ENCODE data around the gene CPLX1.
"Not testable (repeated sequence)": the region's sequence is repeated elsewhere in the genome, so short reads cannot be mapped to it uniquely, and the experiment has no call there.

The CPLX1 gene

GRCh38 chr4:753186-753585, 72.7 kb downstream of the CPLX1 start:
- H3K9me3 ChIP-seq (ENCODE audit: control insufficient read depth, insufficient read depth, low read length); H3K4me1 ChIP-seq (ENCODE audit: insufficient read depth, low read length); H3K9ac ChIP-seq (ENCODE audit: low read depth, low read length); H3K36me3 ChIP-seq (ENCODE audit: insufficient read depth, low read length): not testable (repeated sequence)

- Histone ChIP-seq H3K9ac (ENCODE audit: low read depth, low read length) (no peak overlapping the region), H3K9me3 (ENCODE audit: control insufficient read depth, insufficient read depth, low read length) (no peaks in the 10 kb centered on the region), H3K4me1 (ENCODE audit: insufficient read depth, low read length) (no peaks in the 10 kb centered on the region), H3K36me3 (ENCODE audit: insufficient read depth, low read length) (peaks cover 3% of the 10 kb centered on the region; the same call in 1 of the 2 replicates)
These were observed 73.6 kb downstream of the CPLX1 start for GRCh38 chr4:752196-752861.

DNA sequence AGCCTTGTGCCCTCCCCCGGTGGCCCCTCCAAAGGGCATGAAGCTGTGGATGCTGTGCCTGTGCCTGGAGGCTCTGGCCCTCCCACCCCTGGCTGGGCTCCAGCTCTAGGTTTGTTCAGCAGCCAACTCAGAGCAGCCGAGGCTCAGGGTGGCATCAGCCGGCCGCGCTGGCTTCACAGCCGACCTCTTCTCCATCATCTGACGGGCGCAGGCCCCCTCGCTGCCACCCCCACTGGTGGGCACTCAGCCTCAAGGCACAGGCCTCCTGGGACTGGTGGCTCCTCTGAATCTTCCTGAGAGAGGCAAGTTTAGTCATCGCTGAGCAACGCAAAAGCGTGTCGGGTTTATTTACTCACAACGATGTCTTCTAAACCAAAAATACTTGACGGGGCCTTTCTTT, 74.3 kb downstream of the CPLX1 start:
- no peaks in the 10 kb centered on the region for H3K9me3 ChIP-seq (ENCODE audit: control insufficient read depth, insufficient read depth, low read length)
- no peak overlapping the region for H3K9ac ChIP-seq (ENCODE audit: low read depth, low read length)
- H3K36me3 ChIP-seq (ENCODE audit: insufficient read depth, low read length) = peaks cover 2% of the 10 kb centered on the region; the same call in 1 of the 2 replicates
- no peaks in the 10 kb centered on the region for H3K4me1 ChIP-seq (ENCODE audit: insufficient read depth, low read length)

GRCh38 chr4:749698-750666, 75.9 kb downstream of the CPLX1 start:
- H3K9me3 ChIP-seq (ENCODE audit: control insufficient read depth, insufficient read depth, low read length) = no peaks in the 10 kb centered on the region
- H3K9ac ChIP-seq (ENCODE audit: low read depth, low read length) = no peak overlapping the region
- no peaks in the 10 kb centered on the region for H3K4me1 ChIP-seq (ENCODE audit: insufficient read depth, low read length)
- peaks cover 2% of the 10 kb centered on the region; the same call in 1 of the 2 replicates for H3K36me3 ChIP-seq (ENCODE audit: insufficient read depth, low read length)

- H3K9me3 ChIP-seq (ENCODE audit: control insufficient read depth, insufficient read depth, low read length) = no peaks in the 10 kb centered on the region
- H3K36me3 ChIP-seq (ENCODE audit: insufficient read depth, low read length) = peaks cover 2% of the 10 kb centered on the region; the same call in 1 of the 2 replicates
- H3K4me1 ChIP-seq (ENCODE audit: insufficient read depth, low read length) = no peaks in the 10 kb centered on the region
- H3K9ac ChIP-seq (ENCODE audit: low read depth, low read length) = no peak overlapping the region
These were observed 77.5 kb downstream of the CPLX1 start for GRCh38 chr4:748461-748860.

DNA sequence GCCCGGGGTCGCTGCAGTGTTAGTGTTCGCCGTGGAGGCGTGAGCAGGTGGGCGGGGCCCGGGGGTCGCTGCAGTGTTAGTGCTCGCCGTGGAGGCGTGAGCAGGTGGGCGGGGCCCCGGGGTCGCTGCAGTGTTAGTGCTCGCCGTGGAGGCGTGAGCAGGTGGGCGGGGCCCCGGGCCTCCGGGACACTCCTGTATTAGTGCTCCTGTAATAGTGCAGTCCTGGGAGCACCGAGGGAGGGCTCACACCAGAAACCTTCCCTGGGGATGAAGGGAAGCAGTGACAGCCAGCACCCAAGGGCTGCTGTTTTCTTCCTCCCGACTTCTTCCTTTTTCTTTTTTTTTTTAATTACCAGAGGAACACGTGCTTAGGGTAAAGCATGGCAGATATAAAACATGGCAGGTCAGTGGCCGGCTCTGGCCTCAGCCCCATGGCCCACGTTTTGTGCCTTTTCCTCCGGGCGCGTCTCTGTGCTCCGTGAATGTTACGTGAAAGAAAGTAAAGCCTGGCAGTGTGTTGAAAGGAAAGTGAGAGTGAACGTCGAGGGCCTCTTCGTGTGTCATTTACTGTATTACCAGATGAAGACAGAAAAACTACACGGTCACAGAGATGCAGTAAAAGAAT, 78.3 kb downstream of the CPLX1 start:
- Histone ChIP-seq H3K9me3 (ENCODE audit: control insufficient read depth, insufficient read depth, low read length) (no peaks in the 10 kb centered on the region), H3K36me3 (ENCODE audit: insufficient read depth, low read length) (peaks cover 2% of the 10 kb centered on the region; the same call in 1 of the 2 replicates), H3K9ac (ENCODE audit: low read depth, low read length) (no peak overlapping the region), H3K4me1 (ENCODE audit: insufficient read depth, low read length) (no peaks in the 10 kb centered on the region)

GRCh38 chr4:744212-744841, 81.6 kb downstream of the CPLX1 start:
- Histone ChIP-seq H3K4me1 (ENCODE audit: insufficient read depth, low read length) (no peaks in the 10 kb centered on the region), H3K9me3 (ENCODE audit: control insufficient read depth, insufficient read depth, low read length) (no peaks in the 10 kb centered on the region), H3K9ac (ENCODE audit: low read depth, low read length) (no peak overlapping the region), H3K36me3 (ENCODE audit: insufficient read depth, low read length) (peaks cover 7% of the 10 kb centered on the region)

DNA sequence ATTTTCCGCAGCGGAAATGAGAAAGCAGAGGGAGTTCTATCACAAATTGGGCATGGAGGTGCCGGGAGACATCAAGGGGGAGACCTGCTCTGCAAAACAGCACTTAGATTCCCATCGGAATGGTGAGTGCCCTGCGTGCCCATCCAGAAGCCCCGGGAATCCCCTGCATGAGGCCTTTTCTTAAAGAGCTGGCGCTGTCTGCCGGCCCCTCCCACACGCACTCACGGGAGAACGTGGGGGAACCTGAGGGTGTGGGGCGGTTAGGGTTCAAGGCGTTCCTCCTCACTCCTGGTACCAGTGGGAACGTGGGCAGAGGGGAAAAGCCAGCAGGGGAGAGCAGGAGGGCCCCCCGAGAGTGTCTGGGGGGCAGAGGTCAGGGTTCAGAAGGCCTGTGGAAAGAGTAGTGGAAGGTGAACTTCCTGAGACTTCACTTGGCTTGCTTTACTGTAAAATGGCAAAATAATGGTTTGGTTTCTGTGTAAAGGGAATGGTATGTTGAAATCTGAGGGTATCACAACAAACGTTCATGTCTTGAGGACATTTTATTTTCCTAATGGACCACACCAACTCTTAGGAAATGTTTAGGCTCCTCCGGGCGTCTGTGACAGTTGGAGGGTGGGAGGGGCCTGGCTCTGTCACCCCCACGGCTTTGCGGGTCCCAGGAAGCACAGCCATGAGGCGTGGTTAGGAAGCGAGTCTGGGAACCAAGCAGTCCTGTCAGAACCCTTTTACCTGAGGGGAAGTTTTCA, 82.3 kb downstream of the CPLX1 start:
- Histone ChIP-seq H3K36me3 (ENCODE audit: insufficient read depth, low read length) (peaks cover 10% of the 10 kb centered on the region), H3K9me3 (ENCODE audit: control insufficient read depth, insufficient read depth, low read length) (no peaks in the 10 kb centered on the region), H3K9ac (ENCODE audit: low read depth, low read length) (no peak overlapping the region), H3K4me1 (ENCODE audit: insufficient read depth, low read length) (no peaks in the 10 kb centered on the region)

GRCh38 chr4:742742-743311, 83.1 kb downstream of the CPLX1 start:
- Histone ChIP-seq H3K9ac (ENCODE audit: low read depth, low read length) (no peak overlapping the region), H3K9me3 (ENCODE audit: control insufficient read depth, insufficient read depth, low read length) (no peaks in the 10 kb centered on the region), H3K36me3 (ENCODE audit: insufficient read depth, low read length) (peaks cover 14% of the 10 kb centered on the region), H3K4me1 (ENCODE audit: insufficient read depth, low read length) (no peaks in the 10 kb centered on the region)

DNA sequence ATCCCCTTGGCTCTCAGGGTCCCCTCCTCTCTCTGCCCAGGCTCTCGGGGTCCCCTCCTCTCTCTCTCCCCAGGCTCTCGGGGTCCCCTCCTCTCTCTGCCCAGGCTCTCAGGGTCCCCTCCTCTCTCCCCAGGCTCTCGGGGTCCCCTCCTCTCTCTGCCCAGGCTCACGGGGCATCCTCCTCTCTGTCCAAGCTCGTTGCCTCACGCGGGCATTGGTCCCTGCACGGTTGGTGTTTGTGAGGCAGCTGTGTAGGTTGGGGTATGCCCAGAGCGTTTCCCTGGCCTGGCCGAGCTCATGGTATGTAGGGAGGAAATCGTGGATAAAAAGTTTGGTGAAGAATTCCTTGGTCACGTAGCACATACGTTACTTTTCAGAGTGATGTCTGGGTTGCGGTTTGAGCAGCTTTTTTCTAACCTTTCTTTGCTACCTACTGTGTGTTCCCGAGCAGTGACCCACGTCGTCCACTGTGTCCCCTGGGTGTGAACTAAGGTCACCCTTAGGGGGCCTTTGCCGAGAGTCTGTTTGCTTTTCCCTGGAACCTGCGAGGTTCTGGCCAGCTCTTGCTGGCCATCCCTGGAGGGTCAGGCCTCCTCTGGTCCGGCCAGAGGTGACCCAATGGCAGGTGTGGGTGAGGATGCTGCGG, 83.7 kb downstream of the CPLX1 start:
- H3K9ac ChIP-seq (ENCODE audit: low read depth, low read length) = no peak overlapping the region
- H3K4me1 ChIP-seq (ENCODE audit: insufficient read depth, low read length) = no peaks in the 10 kb centered on the region
- peaks cover 16% of the 10 kb centered on the region for H3K36me3 ChIP-seq (ENCODE audit: insufficient read depth, low read length)
- no peaks in the 10 kb centered on the region for H3K9me3 ChIP-seq (ENCODE audit: control insufficient read depth, insufficient read depth, low read length)

GRCh38 chr4:740656-741282, 85.2 kb downstream of the CPLX1 start:
- Histone ChIP-seq H3K36me3 (ENCODE audit: insufficient read depth, low read length) (peaks cover 16% of the 10 kb centered on the region), H3K4me1 (ENCODE audit: insufficient read depth, low read length) (no peaks in the 10 kb centered on the region), H3K9me3 (ENCODE audit: control insufficient read depth, insufficient read depth, low read length) (no peaks in the 10 kb centered on the region), H3K9ac (ENCODE audit: low read depth, low read length) (no peak overlapping the region)

- H3K9ac ChIP-seq (ENCODE audit: low read depth, low read length) = no peak overlapping the region
- H3K9me3 ChIP-seq (ENCODE audit: control insufficient read depth, insufficient read depth, low read length) = no peaks in the 10 kb centered on the region
- H3K4me1 ChIP-seq (ENCODE audit: insufficient read depth, low read length) = no peaks in the 10 kb centered on the region
- peaks cover 17% of the 10 kb centered on the region for H3K36me3 ChIP-seq (ENCODE audit: insufficient read depth, low read length)
These were observed 85.9 kb downstream of the CPLX1 start for GRCh38 chr4:740011-740410.

DNA sequence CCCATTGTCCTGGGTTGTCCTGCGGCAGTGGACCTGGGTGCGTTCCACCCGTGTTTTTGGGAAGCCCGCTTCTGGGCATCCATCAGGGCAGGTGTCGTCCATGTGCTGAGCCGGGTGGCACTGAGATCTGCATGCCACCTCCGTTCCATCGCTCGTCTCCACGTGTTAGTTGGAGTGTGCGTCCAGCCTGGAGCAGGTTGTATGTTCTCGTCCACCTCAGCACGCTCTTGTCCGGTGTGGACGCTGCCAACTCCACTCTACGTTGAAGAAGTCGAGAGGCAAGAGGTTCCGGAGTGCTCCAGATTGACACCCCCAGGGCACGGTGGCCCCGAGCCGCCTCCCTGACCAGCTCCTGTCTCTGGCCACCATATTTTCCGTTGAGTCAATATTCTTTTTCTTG, 86.4 kb downstream of the CPLX1 start:
- H3K9ac ChIP-seq (ENCODE audit: low read depth, low read length) = no peak overlapping the region
- H3K36me3 ChIP-seq (ENCODE audit: insufficient read depth, low read length) = peaks cover 22% of the 10 kb centered on the region
- no peaks in the 10 kb centered on the region for H3K4me1 ChIP-seq (ENCODE audit: insufficient read depth, low read length)
- no peaks in the 10 kb centered on the region for H3K9me3 ChIP-seq (ENCODE audit: control insufficient read depth, insufficient read depth, low read length)

Data from ES-I3 (cell line).